ENCODE measurements around the gene GATAD2B.

The GATAD2B gene

DNA sequence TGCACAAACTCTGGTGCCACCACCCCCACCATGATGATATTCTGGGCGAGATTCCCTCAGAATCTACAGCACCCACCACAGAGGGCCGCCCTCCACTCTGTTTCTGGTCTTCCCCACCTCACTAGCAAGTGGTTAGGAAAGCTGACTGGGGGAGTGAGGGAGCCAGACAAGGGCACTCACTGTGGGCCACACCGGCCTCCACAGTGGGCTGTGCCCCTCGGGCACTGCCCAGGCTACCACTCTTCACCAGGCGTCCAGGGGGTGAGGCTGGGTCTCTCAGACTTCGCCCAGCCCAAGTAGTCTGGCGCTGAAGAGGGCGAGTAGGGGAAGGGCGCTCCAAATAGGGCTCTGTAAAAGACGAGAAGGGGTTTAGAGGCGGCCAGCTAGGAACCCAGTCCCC lies 11.2 kb upstream of the GATAD2B start:
- no peak for TF ChIP-seq CSDC2 (CRISPR knock-in tag; IDR thresholded peaks at IDR 0.05)
- no peak for TF ChIP-seq BACH2 (CRISPR knock-in tag; IDR thresholded peaks at IDR 0.05; ENCODE audit: borderline replicate concordance)
- no peak for TF ChIP-seq ZFP30 (CRISPR knock-in tag; IDR thresholded peaks at IDR 0.05)
- TF ChIP-seq RARB (CRISPR knock-in tag; IDR thresholded peaks at IDR 0.05), result no peak
- TF ChIP-seq, protein P1, sequence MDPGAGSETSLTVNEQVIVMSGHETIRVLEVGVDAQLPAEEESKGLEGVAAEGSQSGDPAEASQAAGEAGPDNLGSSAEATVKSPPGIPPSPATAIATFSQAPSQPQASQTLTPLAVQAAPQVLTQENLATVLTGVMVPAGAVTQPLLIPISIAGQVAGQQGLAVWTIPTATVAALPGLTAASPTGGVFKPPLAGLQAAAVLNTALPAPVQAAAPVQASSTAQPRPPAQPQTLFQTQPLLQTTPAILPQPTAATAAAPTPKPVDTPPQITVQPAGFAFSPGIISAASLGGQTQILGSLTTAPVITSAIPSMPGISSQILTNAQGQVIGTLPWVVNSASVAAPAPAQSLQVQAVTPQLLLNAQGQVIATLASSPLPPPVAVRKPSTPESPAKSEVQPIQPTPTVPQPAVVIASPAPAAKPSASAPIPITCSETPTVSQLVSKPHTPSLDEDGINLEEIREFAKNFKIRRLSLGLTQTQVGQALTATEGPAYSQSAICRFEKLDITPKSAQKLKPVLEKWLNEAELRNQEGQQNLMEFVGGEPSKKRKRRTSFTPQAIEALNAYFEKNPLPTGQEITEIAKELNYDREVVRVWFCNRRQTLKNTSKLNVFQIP (CRISPR knock-in tag; IDR thresholded peaks at IDR 0.05; ENCODE audit: borderline replicate concordance, low read depth), result no peak
- no peak for TF ChIP-seq GLIS3 (CRISPR knock-in tag; IDR thresholded peaks at IDR 0.05)
- TF ChIP-seq, protein P2, sequence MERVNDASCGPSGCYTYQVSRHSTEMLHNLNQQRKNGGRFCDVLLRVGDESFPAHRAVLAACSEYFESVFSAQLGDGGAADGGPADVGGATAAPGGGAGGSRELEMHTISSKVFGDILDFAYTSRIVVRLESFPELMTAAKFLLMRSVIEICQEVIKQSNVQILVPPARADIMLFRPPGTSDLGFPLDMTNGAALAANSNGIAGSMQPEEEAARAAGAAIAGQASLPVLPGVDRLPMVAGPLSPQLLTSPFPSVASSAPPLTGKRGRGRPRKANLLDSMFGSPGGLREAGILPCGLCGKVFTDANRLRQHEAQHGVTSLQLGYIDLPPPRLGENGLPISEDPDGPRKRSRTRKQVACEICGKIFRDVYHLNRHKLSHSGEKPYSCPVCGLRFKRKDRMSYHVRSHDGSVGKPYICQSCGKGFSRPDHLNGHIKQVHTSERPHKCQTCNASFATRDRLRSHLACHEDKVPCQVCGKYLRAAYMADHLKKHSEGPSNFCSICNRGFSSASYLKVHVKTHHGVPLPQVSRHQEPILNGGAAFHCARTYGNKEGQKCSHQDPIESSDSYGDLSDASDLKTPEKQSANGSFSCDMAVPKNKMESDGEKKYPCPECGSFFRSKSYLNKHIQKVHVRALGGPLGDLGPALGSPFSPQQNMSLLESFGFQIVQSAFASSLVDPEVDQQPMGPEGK (CRISPR knock-in tag; IDR thresholded peaks at IDR 0.05; ENCODE audit: borderline replicate concordance), result no peak
- TF ChIP-seq PPARA (CRISPR knock-in tag; IDR thresholded peaks at IDR 0.05; ENCODE audit: borderline replicate concordance), result no peak
- TF ChIP-seq ESRRG (CRISPR knock-in tag; IDR thresholded peaks at IDR 0.05), result no peak
- TF ChIP-seq, protein P3, sequence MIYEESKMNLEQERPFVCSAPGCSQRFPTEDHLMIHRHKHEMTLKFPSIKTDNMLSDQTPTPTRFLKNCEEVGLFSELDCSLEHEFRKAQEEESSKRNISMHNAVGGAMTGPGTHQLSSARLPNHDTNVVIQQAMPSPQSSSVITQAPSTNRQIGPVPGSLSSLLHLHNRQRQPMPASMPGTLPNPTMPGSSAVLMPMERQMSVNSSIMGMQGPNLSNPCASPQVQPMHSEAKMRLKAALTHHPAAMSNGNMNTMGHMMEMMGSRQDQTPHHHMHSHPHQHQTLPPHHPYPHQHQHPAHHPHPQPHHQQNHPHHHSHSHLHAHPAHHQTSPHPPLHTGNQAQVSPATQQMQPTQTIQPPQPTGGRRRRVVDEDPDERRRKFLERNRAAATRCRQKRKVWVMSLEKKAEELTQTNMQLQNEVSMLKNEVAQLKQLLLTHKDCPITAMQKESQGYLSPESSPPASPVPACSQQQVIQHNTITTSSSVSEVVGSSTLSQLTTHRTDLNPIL (CRISPR knock-in tag; IDR thresholded peaks at IDR 0.05; ENCODE audit: low read depth), result no peak
- TF ChIP-seq, protein P4, sequence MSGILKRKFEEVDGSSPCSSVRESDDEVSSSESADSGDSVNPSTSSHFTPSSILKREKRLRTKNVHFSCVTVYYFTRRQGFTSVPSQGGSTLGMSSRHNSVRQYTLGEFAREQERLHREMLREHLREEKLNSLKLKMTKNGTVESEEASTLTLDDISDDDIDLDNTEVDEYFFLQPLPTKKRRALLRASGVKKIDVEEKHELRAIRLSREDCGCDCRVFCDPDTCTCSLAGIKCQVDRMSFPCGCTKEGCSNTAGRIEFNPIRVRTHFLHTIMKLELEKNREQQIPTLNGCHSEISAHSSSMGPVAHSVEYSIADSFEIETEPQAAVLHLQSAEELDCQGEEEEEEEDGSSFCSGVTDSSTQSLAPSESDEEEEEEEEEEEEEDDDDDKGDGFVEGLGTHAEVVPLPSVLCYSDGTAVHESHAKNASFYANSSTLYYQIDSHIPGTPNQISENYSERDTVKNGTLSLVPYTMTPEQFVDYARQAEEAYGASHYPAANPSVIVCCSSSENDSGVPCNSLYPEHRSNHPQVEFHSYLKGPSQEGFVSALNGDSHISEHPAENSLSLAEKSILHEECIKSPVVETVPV (CRISPR knock-in tag; IDR thresholded peaks at IDR 0.05), result no peak
- TF ChIP-seq TOX (CRISPR knock-in tag; IDR thresholded peaks at IDR 0.05; ENCODE audit: borderline replicate concordance), result no peak
- TF ChIP-seq ARNTL (CRISPR knock-in tag; IDR thresholded peaks at IDR 0.05; ENCODE audit: borderline replicate concordance, low read depth), result no peak
- TF ChIP-seq SNAI2 (CRISPR knock-in tag; IDR thresholded peaks at IDR 0.05), result no peak
- no peak for TF ChIP-seq ZNF70 (CRISPR knock-in tag; IDR thresholded peaks at IDR 0.05)
- no peak for TF ChIP-seq ISL1 (CRISPR knock-in tag; IDR thresholded peaks at IDR 0.05)
- no peak for TF ChIP-seq TCF4 (CRISPR knock-in tag; IDR thresholded peaks at IDR 0.05; ENCODE audit: borderline replicate concordance)
- ATAC-seq, result no peak

DNA sequence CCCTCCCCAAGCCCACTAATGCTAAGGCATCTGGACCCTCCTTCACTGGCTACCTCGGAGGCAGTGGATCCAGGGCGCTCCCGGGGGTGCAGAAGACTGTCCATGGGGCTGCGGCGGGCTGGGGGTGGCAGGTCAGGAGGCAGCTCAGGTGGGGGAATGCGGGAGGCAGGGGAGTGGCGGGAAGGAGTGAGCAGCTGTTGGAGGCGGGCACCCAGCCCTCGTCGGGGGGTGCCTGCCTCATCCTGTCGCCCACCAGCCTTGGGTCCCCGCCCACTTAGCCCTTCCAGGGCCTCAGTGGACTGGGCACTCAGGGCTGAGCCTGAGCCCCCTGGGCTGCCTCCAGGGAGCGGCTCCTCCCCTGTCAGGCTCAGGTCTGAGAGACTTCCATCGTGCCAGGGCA lies 10.7 kb upstream of the GATAD2B start:
- TF ChIP-seq, protein P4 (CRISPR knock-in tag; IDR thresholded peaks at IDR 0.05), result no peak
- TF ChIP-seq ZNF565 (CRISPR knock-in tag; conservative IDR thresholded peaks at IDR 0.05; ENCODE audit: low read depth) (no peak), TOX (CRISPR knock-in tag; IDR thresholded peaks at IDR 0.05; ENCODE audit: borderline replicate concordance) (no peak), PPARA (CRISPR knock-in tag; IDR thresholded peaks at IDR 0.05; ENCODE audit: borderline replicate concordance) (no peak), OSR1 (CRISPR knock-in tag; IDR thresholded peaks at IDR 0.05) (no peak), ZFP30 (CRISPR knock-in tag; IDR thresholded peaks at IDR 0.05) (no peak), ARNTL (CRISPR knock-in tag; IDR thresholded peaks at IDR 0.05; ENCODE audit: borderline replicate concordance, low read depth) (no peak), ZNF70 (CRISPR knock-in tag; IDR thresholded peaks at IDR 0.05) (no peak), RARB (CRISPR knock-in tag; IDR thresholded peaks at IDR 0.05) (no peak), ESRRG (CRISPR knock-in tag; IDR thresholded peaks at IDR 0.05) (no peak), TCF4 (CRISPR knock-in tag; IDR thresholded peaks at IDR 0.05; ENCODE audit: borderline replicate concordance) (no peak), CSDC2 (CRISPR knock-in tag; IDR thresholded peaks at IDR 0.05) (no peak), GLIS3 (CRISPR knock-in tag; IDR thresholded peaks at IDR 0.05) (no peak), ISL1 (CRISPR knock-in tag; IDR thresholded peaks at IDR 0.05) (no peak), BACH2 (CRISPR knock-in tag; IDR thresholded peaks at IDR 0.05; ENCODE audit: borderline replicate concordance) (no peak)
- TF ChIP-seq, protein P5, sequence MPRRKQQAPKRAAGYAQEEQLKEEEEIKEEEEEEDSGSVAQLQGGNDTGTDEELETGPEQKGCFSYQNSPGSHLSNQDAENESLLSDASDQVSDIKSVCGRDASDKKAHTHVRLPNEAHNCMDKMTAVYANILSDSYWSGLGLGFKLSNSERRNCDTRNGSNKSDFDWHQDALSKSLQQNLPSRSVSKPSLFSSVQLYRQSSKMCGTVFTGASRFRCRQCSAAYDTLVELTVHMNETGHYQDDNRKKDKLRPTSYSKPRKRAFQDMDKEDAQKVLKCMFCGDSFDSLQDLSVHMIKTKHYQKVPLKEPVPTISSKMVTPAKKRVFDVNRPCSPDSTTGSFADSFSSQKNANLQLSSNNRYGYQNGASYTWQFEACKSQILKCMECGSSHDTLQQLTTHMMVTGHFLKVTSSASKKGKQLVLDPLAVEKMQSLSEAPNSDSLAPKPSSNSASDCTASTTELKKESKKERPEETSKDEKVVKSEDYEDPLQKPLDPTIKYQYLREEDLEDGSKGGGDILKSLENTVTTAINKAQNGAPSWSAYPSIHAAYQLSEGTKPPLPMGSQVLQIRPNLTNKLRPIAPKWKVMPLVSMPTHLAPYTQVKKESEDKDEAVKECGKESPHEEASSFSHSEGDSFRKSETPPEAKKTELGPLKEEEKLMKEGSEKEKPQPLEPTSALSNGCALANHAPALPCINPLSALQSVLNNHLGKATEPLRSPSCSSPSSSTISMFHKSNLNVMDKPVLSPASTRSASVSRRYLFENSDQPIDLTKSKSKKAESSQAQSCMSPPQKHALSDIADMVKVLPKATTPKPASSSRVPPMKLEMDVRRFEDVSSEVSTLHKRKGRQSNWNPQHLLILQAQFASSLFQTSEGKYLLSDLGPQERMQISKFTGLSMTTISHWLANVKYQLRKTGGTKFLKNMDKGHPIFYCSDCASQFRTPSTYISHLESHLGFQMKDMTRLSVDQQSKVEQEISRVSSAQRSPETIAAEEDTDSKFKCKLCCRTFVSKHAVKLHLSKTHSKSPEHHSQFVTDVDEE (CRISPR knock-in tag; IDR thresholded peaks at IDR 0.05), result no peak
- TF ChIP-seq, protein P3 (CRISPR knock-in tag; IDR thresholded peaks at IDR 0.05; ENCODE audit: low read depth), result no peak
- TF ChIP-seq, protein P2 (CRISPR knock-in tag; IDR thresholded peaks at IDR 0.05; ENCODE audit: borderline replicate concordance), result no peak
- ATAC-seq, result no peak
